Fibroblast of lung (primary cell): ENCODE data around the gene AHCYL2. TPM values are rescaled to one million over a fixed set of nuclear protein-coding genes. Genes with fewer than 3 reads are reported as not detected.
A peak's percentile ranks its signal among the peaks of the same experiment; 100 is the strongest.

Source experiments
- DNase-seq, 2 donors: peaks; one replicate each; pipeline versions ENCODE4 v3.0.0 to v3.0.0-alpha.2; 2010; ENCODE audit warnings: low read depth in 2 of 2
- H2AFZ ChIP-seq: 2 replicates; pipeline ENCODE4 v1.5.1; 2012; ENCODE audit warnings: low read length, control low read depth, inconsistent platforms
- H3K27ac ChIP-seq: 2 replicates; pipeline ENCODE4 v1.5.1; 2011; ENCODE audit warnings: low read length, control low read depth; ENCODE audit not compliant: insufficient read depth
- H3K27me3 ChIP-seq: 2 replicates; pipeline ENCODE4 v1.5.1; 2011; ENCODE audit warnings: mild to moderate bottlenecking, low read length; ENCODE audit not compliant: control insufficient read depth, insufficient read depth
- H3K36me3 ChIP-seq: 2 replicates; pipeline ENCODE4 v1.5.1; 2011; ENCODE audit warnings: low read length; ENCODE audit not compliant: control insufficient read depth, insufficient read depth
- H3K4me1 ChIP-seq: 2 replicates; pipeline ENCODE4 v1.5.1; 2011; ENCODE audit warnings: low read length; ENCODE audit not compliant: control insufficient read depth, insufficient read depth; ENCODE audit errors: extremely low read depth
- H3K4me2 ChIP-seq: 2 replicates; pipeline ENCODE4 v1.5.1; 2011; ENCODE audit warnings: low read length, control low read depth; ENCODE audit not compliant: insufficient read depth; ENCODE audit errors: extremely low read depth
- H3K4me3 ChIP-seq, 4 experiments: fragments of 200-600 bp in 1 of 4; sonication (generic) in 1 of 4; replicated peaks in 1 of 4; 2 replicates each; pipeline ENCODE4 v1.5.1; 2011 to 2016; ENCODE audit warnings: low read length in 4 of 4, low read depth in 3 of 4, mild to moderate bottlenecking in 3 of 4, control low read depth in 2 of 4, inconsistent platforms in 1 of 4, mixed read lengths in 1 of 4; ENCODE audit not compliant: insufficient read depth in 1 of 4; ENCODE audit errors: control extremely low read depth in 1 of 4
- H3K79me2 ChIP-seq: 2 replicates; pipeline ENCODE4 v1.5.1; 2012; ENCODE audit warnings: mild to moderate bottlenecking, low read length, inconsistent platforms; ENCODE audit not compliant: control insufficient read depth, insufficient read depth
- H3K9ac ChIP-seq: 2 replicates; pipeline ENCODE4 v1.5.1; 2011; ENCODE audit warnings: mild to moderate bottlenecking, low read length, control low read depth; ENCODE audit not compliant: insufficient read depth
- H3K9me3 ChIP-seq: 2 replicates; pipeline ENCODE4 v1.5.1; 2012; ENCODE audit warnings: low read depth, low read length; ENCODE audit not compliant: control insufficient read depth, insufficient read depth
- H4K20me1 ChIP-seq: 2 replicates; pipeline ENCODE4 v1.5.1; 2011; ENCODE audit warnings: low read length; ENCODE audit not compliant: control insufficient read depth, insufficient read depth; ENCODE audit errors: extremely low read depth
- CTCF ChIP-seq, 2 donors: IDR thresholded peaks in 1 of 2; conservative IDR thresholded peaks in 1 of 2; 1 replicate in 1 of 2; 2 replicates in 1 of 2; pipeline ENCODE4 v1.5.1; 2011 to 2012; ENCODE audit warnings: low read length in 2 of 2, control low read depth in 1 of 2, inconsistent platforms in 1 of 2, low read depth in 1 of 2, mild to moderate bottlenecking in 1 of 2
- EZH2 ChIP-seq: IDR thresholded peaks from 2 replicates; pipeline ENCODE4 v1.5.1; 2012; ENCODE audit warnings: low read length, control low read depth, mild to moderate bottlenecking; ENCODE audit errors: missing control alignments
- polyA plus RNA-seq, 2 donors: library from polyadenylated mRNA; depleted of rRNA in 1 of 2; stranded (reverse) in 1 of 2; unstranded in 1 of 2; fragments of >200 nt; gene quantifications; 2 replicates each; pipeline ENCODE4 v1.2.1, GENCODE V29; 2011 to 2012; ENCODE audit warnings: missing spikeins in 1 of 2
- total RNA-seq: library from RNA; depleted of rRNA; stranded (reverse); fragments of >200 nt; gene quantifications from 2 replicates; pipeline ENCODE4 v1.2.1, GENCODE V29; 2014

The AHCYL2 gene
- total and polyA plus RNA-seq, 2 donors (not counting 1 experiment from before 2014, with no cell fraction given), result 8.7 to 11.9 TPM

GRCh38 chr7:129188372-129188891 is 36.4 kb upstream of the AHCYL2 start, which contains the start of gene SMO:
TSS of gene SMO (plus strand) at chr7:129188633. CDS start at chr7:129189152, 519 bp downstream.
- peak within 1 kb of the TSS; percentile 52 for H3K9ac ChIP-seq
- peak within 1 kb of the TSS; percentile 43 for H2AFZ ChIP-seq
- no peak within 1 kb of the TSS for H3K27ac ChIP-seq
- no peaks in the 10 kb centered on the region for H3K4me1 ChIP-seq
- H3K36me3 ChIP-seq, result no peaks in the 10 kb centered on the region
- no peaks in the 10 kb centered on the region for H3K79me2 ChIP-seq
- no peak for TF ChIP-seq CTCF (conservative IDR thresholded peaks at IDR 0.05 in 1 of 2, IDR thresholded peaks at IDR 0.05 in 1 of 2; ENCODE audit: low read depth in 1 of 2, low read length in 2 of 2)
- no peak for TF ChIP-seq EZH2
- peak; percentile 42 to 67 for DNase-seq
- H3K4me3 ChIP-seq, result peak within 1 kb of the TSS; percentile 51 to 75 (median 64)
- no peaks in the 10 kb centered on the region for H4K20me1 ChIP-seq
- no peaks in the 10 kb centered on the region for H3K9me3 ChIP-seq
- H3K4me2 ChIP-seq, result peak within 1 kb of the TSS; percentile 84
- peaks cover 14% of the 10 kb centered on the region for H3K27me3 ChIP-seq

DNA sequence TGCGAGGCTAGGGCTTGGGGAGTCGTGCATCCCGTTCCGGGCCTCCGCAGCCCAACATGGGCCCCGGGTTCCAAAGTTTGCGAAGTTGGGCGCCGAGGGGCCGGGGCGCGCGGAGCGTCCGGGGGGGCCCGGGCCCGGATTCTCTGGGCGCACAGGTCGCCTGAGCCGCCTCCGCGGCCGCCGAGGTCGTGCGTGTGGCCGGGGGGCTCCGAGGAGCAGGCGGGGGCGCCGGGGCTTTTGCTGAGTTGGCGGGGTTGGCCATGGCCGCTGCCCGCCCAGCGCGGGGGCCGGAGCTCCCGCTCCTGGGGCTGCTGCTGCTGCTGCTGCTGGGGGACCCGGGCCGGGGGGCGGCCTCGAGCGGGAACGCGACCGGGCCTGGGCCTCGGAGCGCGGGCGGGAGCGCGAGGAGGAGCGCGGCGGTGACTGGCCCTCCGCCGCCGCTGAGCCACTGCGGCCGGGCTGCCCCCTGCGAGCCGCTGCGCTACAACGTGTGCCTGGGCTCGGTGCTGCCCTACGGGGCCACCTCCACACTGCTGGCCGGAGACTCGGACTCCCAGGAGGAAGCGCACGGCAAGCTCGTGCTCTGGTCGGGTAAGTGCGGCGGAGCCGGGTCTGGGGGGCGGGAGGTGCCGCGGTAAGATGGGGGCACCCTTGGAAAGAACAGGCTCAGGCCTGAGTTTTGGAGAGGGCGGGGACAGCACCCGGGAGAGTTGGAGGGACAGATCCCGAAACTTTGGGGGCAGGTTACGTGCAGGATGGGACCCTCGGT is 35.8 kb upstream of the AHCYL2 start:
- DNase-seq, result peak; percentile 24 to 47
- H2AFZ ChIP-seq, result peak overlapping the region; percentile 43
- peaks cover 14% of the 10 kb centered on the region for H3K27me3 ChIP-seq
- TF ChIP-seq EZH2 (peak; percentile 63), CTCF (conservative IDR thresholded peaks at IDR 0.05 in 1 of 2, IDR thresholded peaks at IDR 0.05 in 1 of 2; ENCODE audit: low read depth in 1 of 2, low read length in 2 of 2) (no peak)
- H3K9me3 ChIP-seq, result no peaks in the 10 kb centered on the region
- H4K20me1 ChIP-seq, result no peaks in the 10 kb centered on the region
- H3K9ac ChIP-seq, result peak overlapping the region; percentile 52
- peak overlapping the region; percentile 51 to 75 (median 64) for H3K4me3 ChIP-seq
- H3K27ac ChIP-seq, result no peak overlapping the region
- no peaks in the 10 kb centered on the region for H3K79me2 ChIP-seq
- H3K4me1 ChIP-seq, result no peaks in the 10 kb centered on the region
- H3K4me2 ChIP-seq, result peak overlapping the region; percentile 84
- no peaks in the 10 kb centered on the region for H3K36me3 ChIP-seq

- Histone ChIP-seq H2AFZ (peak overlapping the region; percentile 43), H3K4me3 (peak overlapping the region; percentile 51 to 75 (median 64)), H3K79me2 (no peaks in the 10 kb centered on the region), H3K4me1 (no peaks in the 10 kb centered on the region), H3K36me3 (no peaks in the 10 kb centered on the region), H3K4me2 (peak overlapping the region; percentile 84), H4K20me1 (no peaks in the 10 kb centered on the region), H3K27me3 (peaks cover 14% of the 10 kb centered on the region), H3K27ac (no peak overlapping the region), H3K9ac (no peak overlapping the region), H3K9me3 (no peaks in the 10 kb centered on the region)
- TF ChIP-seq CTCF (conservative IDR thresholded peaks at IDR 0.05 in 1 of 2, IDR thresholded peaks at IDR 0.05 in 1 of 2; ENCODE audit: low read depth in 1 of 2, low read length in 2 of 2), result no peak
- no peak for TF ChIP-seq EZH2
- DNase-seq, result peak; percentile 11 to 21
Observed at GRCh38 chr7:129189661-129190310, 35.0 kb upstream of the AHCYL2 start.
